Liver (tissue), 9 donors: ENCODE results near the gene PDGFD. TPM values are rescaled to one million over a fixed set of nuclear protein-coding genes. Genes with fewer than 3 reads are reported as not detected.

Experiments
- DNase-seq: peaks from one replicate; pipeline ENCODE4 v3.0.0-alpha.2; 2017; ENCODE audit warnings: low spot score
- H3K27ac ChIP-seq, 2 donors: one replicate each; pipeline ENCODE4 v1.7.0; 2013; ENCODE audit warnings: inconsistent platforms in 2 of 2, low read length in 2 of 2, control low read depth in 1 of 2, low read depth in 1 of 2, mild to moderate bottlenecking in 1 of 2
- H3K27me3 ChIP-seq, 4 donors: one replicate each; pipeline versions ENCODE4 v1.6.1 to v1.7.0; 2013; ENCODE audit warnings: low read length in 3 of 4, inconsistent platforms in 1 of 4, mild to moderate bottlenecking in 1 of 4, moderate library complexity in 1 of 4; ENCODE audit not compliant: control insufficient read depth in 4 of 4, insufficient read depth in 4 of 4
- H3K36me3 ChIP-seq, 4 donors: one replicate each; pipeline versions ENCODE4 v1.6.1 to v1.7.0; 2013; ENCODE audit warnings: low read length in 3 of 4, mild to moderate bottlenecking in 3 of 4, low read depth in 1 of 4, moderate library complexity in 1 of 4; ENCODE audit not compliant: control insufficient read depth in 4 of 4, insufficient read depth in 3 of 4
- H3K4me1 ChIP-seq, 4 donors: one replicate each; pipeline versions ENCODE4 v1.6.1 to v1.7.0; 2013; ENCODE audit warnings: low read length in 3 of 4, mild to moderate bottlenecking in 3 of 4, moderate library complexity in 1 of 4; ENCODE audit not compliant: control insufficient read depth in 4 of 4, insufficient read depth in 4 of 4
- H3K4me3 ChIP-seq, 3 donors: one replicate each; pipeline versions ENCODE4 v1.6.1 to v1.7.0; 2013; ENCODE audit warnings: low read length in 3 of 3, control low read depth in 1 of 3, low read depth in 1 of 3, mild to moderate bottlenecking in 1 of 3
- H3K9ac ChIP-seq, 2 donors: one replicate each; pipeline ENCODE4 v1.7.0; 2013; ENCODE audit warnings: low read length in 2 of 2, mild to moderate bottlenecking in 2 of 2, moderate library complexity in 2 of 2, control low read depth in 1 of 2, low read depth in 1 of 2
- H3K9me3 ChIP-seq, 4 donors: one replicate each; pipeline versions ENCODE4 v1.6.1 to v1.7.0; 2013; ENCODE audit warnings: low read length in 3 of 4; ENCODE audit not compliant: control insufficient read depth in 4 of 4
- ATF3 ChIP-seq: IDR thresholded peaks from 2 replicates; pipeline ENCODE4 v1.6.1; 2016; ENCODE audit warnings: antibody characterized with exemption
- CTCF ChIP-seq: fragments of 150-350 bp; IDR thresholded peaks from 2 replicates; pipeline ENCODE4 v1.5.1; 2017; ENCODE audit warnings: improper control_type of control experiment, low read depth, low read length; ENCODE audit not compliant: missing input control
- EGR1 ChIP-seq, 2 donors: IDR thresholded peaks; 2 replicates each; pipeline ENCODE4 v1.6.1; 2016 to 2018; ENCODE audit warnings: antibody characterized with exemption in 2 of 2, low read depth in 2 of 2
- FOXA1 ChIP-seq: IDR thresholded peaks from 2 replicates; pipeline ENCODE4 v1.6.1; 2016; ENCODE audit warnings: antibody characterized with exemption
- FOXA2 ChIP-seq: IDR thresholded peaks from 2 replicates; pipeline ENCODE4 v1.6.1; 2016; ENCODE audit warnings: antibody characterized with exemption
- GABPA ChIP-seq, 2 donors: IDR thresholded peaks in 1 of 2; conservative IDR thresholded peaks in 1 of 2; 2 replicates each; pipeline ENCODE4 v1.6.1; 2016; ENCODE audit warnings: antibody characterized with exemption in 2 of 2, mild to moderate bottlenecking in 1 of 2, moderate library complexity in 1 of 2
- HNF4A ChIP-seq, 2 donors: conservative IDR thresholded peaks; 2 replicates each; pipeline ENCODE4 v1.6.1; 2016; ENCODE audit warnings: antibody characterized with exemption in 2 of 2, mild to moderate bottlenecking in 2 of 2
- HNF4G ChIP-seq: IDR thresholded peaks from 2 replicates; pipeline ENCODE4 v1.6.1; 2016; ENCODE audit warnings: antibody characterized with exemption
- JUND ChIP-seq, 2 donors: IDR thresholded peaks; 2 replicates each; pipeline ENCODE4 v1.6.1; 2016; ENCODE audit warnings: antibody characterized with exemption in 2 of 2
- NR2F2 ChIP-seq: IDR thresholded peaks from 2 replicates; pipeline ENCODE4 v1.6.1; 2016; ENCODE audit warnings: antibody characterized with exemption
- RAD21 ChIP-seq, 2 donors: IDR thresholded peaks; 2 replicates each; pipeline ENCODE4 v1.6.1; 2016; ENCODE audit warnings: antibody characterized with exemption in 2 of 2, mild to moderate bottlenecking in 2 of 2
- REST ChIP-seq: IDR thresholded peaks from 2 replicates; pipeline ENCODE4 v1.6.1; 2016; ENCODE audit warnings: antibody characterized with exemption, mild to moderate bottlenecking
- RXRA ChIP-seq, 2 donors: IDR thresholded peaks; 2 replicates each; pipeline ENCODE4 v1.6.1; 2017 to 2018; ENCODE audit warnings: antibody characterized with exemption in 2 of 2, mild to moderate bottlenecking in 1 of 2
- SP1 ChIP-seq: IDR thresholded peaks from 2 replicates; pipeline ENCODE4 v1.6.1; 2018; ENCODE audit warnings: antibody characterized with exemption, mild to moderate bottlenecking
- TAF1 ChIP-seq: conservative IDR thresholded peaks from 2 replicates; pipeline ENCODE4 v1.6.1; 2016; ENCODE audit warnings: antibody characterized with exemption, mild to moderate bottlenecking
- YY1 ChIP-seq: IDR thresholded peaks from 2 replicates; pipeline ENCODE4 v1.6.1; 2016; ENCODE audit warnings: antibody characterized with exemption, mild to moderate bottlenecking
- ZBTB33 ChIP-seq: IDR thresholded peaks from 2 replicates; pipeline ENCODE4 v1.6.1; 2016; ENCODE audit warnings: antibody characterized with exemption
- WGBS: extraction: QIAGEN DNeasy Blood & Tissue Kit; methylation state at CpG from one replicate; pipeline ENCODE4 v1.1.7; 2013; 5-methylcytosine and 5-hydroxymethylcytosine counted together
- polyA plus RNA-seq, 2 donors: library from polyadenylated mRNA; stranded (reverse) in 1 of 2; unstranded in 1 of 2; fragments of 200-250 nt in 1 of 2; fragments of >200 nt in 1 of 2; fragmentation: Nextera tagmentation in 1 of 2; extraction: Ambion mirVana in 1 of 2; gene quantifications; one replicate each; pipeline versions ENCODE4 v1.2.1 to v1.2.3, GENCODE V29; 2013 to 2015
- total RNA-seq, 2 donors: library from RNA; depleted of rRNA; stranded (reverse); fragments of >200 nt; gene quantifications; one replicate each; pipeline ENCODE4 v1.2.3, GENCODE V29; 2014
- TF ChIP-seq, protein P1 (sequence below): IDR thresholded peaks from 2 replicates; pipeline ENCODE4 v1.6.1; 2016; ENCODE audit warnings: antibody characterized with exemption
- donor health status: healthy.
- donor health status: healthy.
- donor health status: healthy.
- donor health status: healthy.
- donor health status: healthy.

The PDGFD gene
- total and polyA plus RNA-seq, 4 donors, result 1.0 to 3.3 (median 2.1) TPM

GRCh38 chr11:104043142-104043541, 120.8 kb downstream of the PDGFD start:
- TF ChIP-seq FOXA1 (no peak), ATF3 (no peak), GABPA (IDR thresholded peaks at IDR 0.05 in 1 of 2, conservative IDR thresholded peaks at IDR 0.05 in 1 of 2) (no peak), RXRA (IDR thresholded peaks at IDR 0.05) (no peak), TAF1 (no peak), REST (no peak), JUND (IDR thresholded peaks at IDR 0.05) (no peak)
- TF ChIP-seq, protein P1, sequence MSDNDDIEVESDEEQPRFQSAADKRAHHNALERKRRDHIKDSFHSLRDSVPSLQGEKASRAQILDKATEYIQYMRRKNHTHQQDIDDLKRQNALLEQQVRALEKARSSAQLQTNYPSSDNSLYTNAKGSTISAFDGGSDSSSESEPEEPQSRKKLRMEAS, result no peak
- no peak overlapping the region for H3K4me3 ChIP-seq
- peaks cover 0 to 1% (median 0%) of the 10 kb centered on the region in 4 donors for H3K9me3 ChIP-seq
- DNase-seq, result no peak
- no peaks in the 10 kb centered on the region for H3K27me3 ChIP-seq
- H3K4me1 ChIP-seq, result no peaks in the 10 kb centered on the region
- 63% methylated on average over 4 of the region's 4 CpGs for WGBS
- no peak overlapping the region for H3K27ac ChIP-seq
- no peaks in the 10 kb centered on the region for H3K36me3 ChIP-seq
- H3K9ac ChIP-seq, result no peak overlapping the region

DNA sequence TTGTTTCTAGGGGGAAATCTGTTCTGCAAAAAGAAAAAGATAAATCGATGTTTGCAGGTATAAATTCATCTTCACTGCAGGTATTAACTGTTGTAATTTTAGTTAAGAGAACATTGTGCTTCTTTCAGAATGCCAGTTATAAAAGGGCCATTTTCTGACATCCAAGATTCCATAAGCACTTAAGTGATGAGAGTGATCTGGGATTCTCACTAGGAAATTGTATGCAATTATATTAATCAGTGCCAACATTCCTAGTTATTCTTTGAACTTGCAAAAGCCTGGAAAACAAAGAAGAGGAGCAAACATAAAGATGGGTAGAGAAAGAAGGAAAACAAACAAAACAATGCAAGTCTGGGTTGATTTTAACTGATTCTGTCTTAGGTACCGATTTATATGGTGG, 122.2 kb downstream of the PDGFD start:
- TF ChIP-seq HNF4G (no peak), YY1 (no peak), FOXA1 (no peak), HNF4A (conservative IDR thresholded peaks at IDR 0.05) (no peak), TAF1 (no peak), REST (no peak), RXRA (IDR thresholded peaks at IDR 0.05) (no peak), ZBTB33 (no peak), CTCF (no peak), ATF3 (no peak), NR2F2 (no peak), FOXA2 (no peak), GABPA (IDR thresholded peaks at IDR 0.05 in 1 of 2, conservative IDR thresholded peaks at IDR 0.05 in 1 of 2) (no peak), JUND (IDR thresholded peaks at IDR 0.05) (no peak), EGR1 (IDR thresholded peaks at IDR 0.05; ENCODE audit: low read depth in 2 of 2) (no peak), SP1 (no peak), RAD21 (IDR thresholded peaks at IDR 0.05) (no peak)
- TF ChIP-seq, protein P1, result no peak
- DNase-seq, result no peak
- no peak overlapping the region for H3K4me3 ChIP-seq
- no peaks in the 10 kb centered on the region for H3K27me3 ChIP-seq
- H3K9me3 ChIP-seq, result peaks cover 0 to 1% (median 0%) of the 10 kb centered on the region in 4 donors
- H3K27ac ChIP-seq, result no peak overlapping the region
- 80% methylated on average over 2 of the region's 2 CpGs for WGBS
- H3K4me1 ChIP-seq, result no peaks in the 10 kb centered on the region
- H3K9ac ChIP-seq, result no peak overlapping the region
- H3K36me3 ChIP-seq, result no peaks in the 10 kb centered on the region
